Karpas-422 (cell line): Measurements from ENCODE around the gene FOXB1. TPM values are rescaled to one million over a fixed set of nuclear protein-coding genes. Genes with fewer than 3 reads are reported as not detected.

Source experiments
- DNase-seq: peaks from one replicate; pipeline ENCODE4 v3.0.0-alpha.2; 2015
- H2AFZ ChIP-seq: fragments of 200-600 bp; sonication (generic); 2 replicates; pipeline ENCODE4 v1.6.1; 2014; ENCODE audit warnings: antibody characterized with exemption, low read length, mixed read lengths
- H3K27ac ChIP-seq: fragments of 200-600 bp; sonication (generic); 2 replicates; pipeline ENCODE4 v1.5.1; 2014; ENCODE audit warnings: mild to moderate bottlenecking, low read length, moderate library complexity
- H3K27me3 ChIP-seq: fragments of 200-600 bp; sonication (generic); 2 replicates; pipeline ENCODE4 v1.6.1; 2014; ENCODE audit warnings: low read length, mixed read lengths
- H3K36me3 ChIP-seq: fragments of 200-600 bp; sonication (generic); 2 replicates; pipeline ENCODE4 v1.6.1; 2014; ENCODE audit warnings: low read length, mixed read lengths; ENCODE audit not compliant: insufficient read depth
- H3K4me1 ChIP-seq: fragments of 200-600 bp; sonication (generic); 2 replicates; pipeline ENCODE4 v1.6.1; 2014; ENCODE audit warnings: mild to moderate bottlenecking, low read length, mixed read lengths
- H3K4me2 ChIP-seq: fragments of 200-600 bp; sonication (generic); 2 replicates; pipeline ENCODE4 v1.6.1; 2014; ENCODE audit warnings: low read length, low read depth, mild to moderate bottlenecking; ENCODE audit not compliant: poor library complexity, severe bottlenecking
- H3K4me3 ChIP-seq: fragments of 200-600 bp; sonication (generic); 2 replicates; pipeline ENCODE4 v1.5.1; 2014; ENCODE audit warnings: mild to moderate bottlenecking, antibody characterized with exemption, low read length, mixed read lengths
- H3K79me2 ChIP-seq: fragments of 200-600 bp; sonication (generic); 2 replicates; pipeline ENCODE4 v1.6.1; 2014; ENCODE audit warnings: mild to moderate bottlenecking, low read length, mixed read lengths
- H3K9ac ChIP-seq: fragments of 200-600 bp; sonication (generic); 2 replicates; pipeline ENCODE4 v1.6.0; 2014; ENCODE audit warnings: low read length
- H3K9me2 ChIP-seq: fragments of 200-600 bp; sonication (generic), shearing (Covaris generic); replicated peaks from 2 replicates; pipeline ENCODE4 v1.6.0; 2014; ENCODE audit warnings: mild to moderate bottlenecking, low read length, moderate library complexity; ENCODE audit not compliant: insufficient read depth
- H3K9me3 ChIP-seq: fragments of 300-700, 200-600 bp; sonication (generic); 2 replicates; pipeline ENCODE4 v1.6.1; 2014; ENCODE audit warnings: low read length, mixed read lengths
- H4K20me1 ChIP-seq: fragments of 200-600 bp; sonication (generic); 2 replicates; pipeline ENCODE4 v1.6.1; 2014; ENCODE audit warnings: mild to moderate bottlenecking, antibody characterized with exemption, low read length, low read depth; ENCODE audit not compliant: insufficient read depth
- total RNA-seq: library from RNA; depleted of rRNA; stranded (reverse); fragments of >200 nt; shearing (Covaris generic); gene quantifications from 2 replicates; pipeline ENCODE4 v1.2.3, GENCODE V29; 2014; ENCODE audit warnings: low replicate concordance; rRNA removed

Gene FOXB1
- not detected in 2 replicates for total RNA-seq

- no peak within 1 kb of the TSS for H2AFZ ChIP-seq
- no peaks in the 10 kb centered on the region for H3K79me2 ChIP-seq
- H3K4me2 ChIP-seq, result no peak within 1 kb of the TSS
- no peak within 1 kb of the TSS for H3K27ac ChIP-seq
- H4K20me1 ChIP-seq, result no peaks in the 10 kb centered on the region
- no peaks in the 10 kb centered on the region for H3K4me1 ChIP-seq
- no peak within 1 kb of the TSS for H3K9ac ChIP-seq
- no peak within 1 kb of the TSS for H3K4me3 ChIP-seq
- no peak for DNase-seq
- no peaks in the 10 kb centered on the region for H3K9me2 ChIP-seq
- no peaks in the 10 kb centered on the region for H3K9me3 ChIP-seq
- no peaks in the 10 kb centered on the region for H3K36me3 ChIP-seq
- H3K27me3 ChIP-seq, result no peaks in the 10 kb centered on the region
Measured at GRCh38 chr15:60004009-60004845, at the start of gene FOXB1. FOXB1 (plus strand) TSS chr15:60004311; CDS start chr15:60004964, 653 bp downstream.

DNA sequence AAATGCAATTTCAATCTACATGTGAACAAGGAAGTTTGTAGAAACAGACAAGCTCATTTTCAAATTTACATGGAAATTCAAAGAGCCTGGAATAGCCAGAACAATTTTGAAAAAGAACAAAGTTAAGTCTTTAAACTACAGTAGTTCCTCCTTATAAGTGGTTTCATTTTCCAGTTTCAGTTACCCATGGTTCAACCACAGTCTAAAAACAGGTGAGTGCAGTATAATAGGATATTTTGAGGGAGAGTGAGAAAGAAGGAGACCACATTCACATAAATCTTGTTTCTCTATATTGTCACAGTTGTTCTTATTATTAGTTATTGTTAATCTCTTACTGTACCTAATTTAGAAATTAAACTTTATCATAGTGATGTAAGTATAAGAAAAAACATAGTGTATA is 45.8 kb upstream of the FOXB1 start:
- Histone ChIP-seq H3K27ac (no peak overlapping the region), H2AFZ (no peak overlapping the region), H3K9me2 (no peaks in the 10 kb centered on the region), H3K36me3 (no peaks in the 10 kb centered on the region), H3K4me3 (no peak overlapping the region), H4K20me1 (no peaks in the 10 kb centered on the region), H3K27me3 (no peaks in the 10 kb centered on the region), H3K4me2 (no peak overlapping the region), H3K9me3 (peaks cover 9% of the 10 kb centered on the region), H3K79me2 (no peaks in the 10 kb centered on the region), H3K9ac (no peak overlapping the region), H3K4me1 (no peaks in the 10 kb centered on the region)
- DNase-seq, result no peak

DNA sequence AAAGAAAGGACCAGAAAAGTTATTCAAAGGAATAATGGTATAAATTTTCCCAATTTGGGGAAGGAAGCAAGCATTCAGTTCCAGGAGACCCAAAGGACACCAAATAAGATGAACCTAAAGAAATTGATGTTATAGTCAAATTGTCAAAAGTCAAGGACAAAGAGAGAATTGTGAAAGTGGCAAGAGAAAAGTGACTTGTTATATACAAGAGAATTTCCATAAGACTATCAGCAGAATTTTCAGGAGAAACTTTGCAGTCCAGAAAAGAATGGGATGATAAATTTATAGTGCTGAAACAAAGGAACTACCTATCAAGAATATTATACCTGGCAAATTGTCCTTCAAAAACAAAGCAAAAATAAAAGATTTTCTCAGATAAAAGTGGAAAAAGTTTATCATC is 43.8 kb upstream of the FOXB1 start:
- no peaks in the 10 kb centered on the region for H3K79me2 ChIP-seq
- no peaks in the 10 kb centered on the region for H3K36me3 ChIP-seq
- no peak overlapping the region for H3K9ac ChIP-seq
- no peaks in the 10 kb centered on the region for H4K20me1 ChIP-seq
- no peak overlapping the region for H3K4me2 ChIP-seq
- no peaks in the 10 kb centered on the region for H3K4me1 ChIP-seq
- H3K4me3 ChIP-seq, result no peak overlapping the region
- H3K27ac ChIP-seq, result no peak overlapping the region
- no peaks in the 10 kb centered on the region for H3K9me2 ChIP-seq
- no peaks in the 10 kb centered on the region for H3K27me3 ChIP-seq
- H2AFZ ChIP-seq, result no peak overlapping the region
- peaks cover 16% of the 10 kb centered on the region for H3K9me3 ChIP-seq
- DNase-seq, result no peak

DNA sequence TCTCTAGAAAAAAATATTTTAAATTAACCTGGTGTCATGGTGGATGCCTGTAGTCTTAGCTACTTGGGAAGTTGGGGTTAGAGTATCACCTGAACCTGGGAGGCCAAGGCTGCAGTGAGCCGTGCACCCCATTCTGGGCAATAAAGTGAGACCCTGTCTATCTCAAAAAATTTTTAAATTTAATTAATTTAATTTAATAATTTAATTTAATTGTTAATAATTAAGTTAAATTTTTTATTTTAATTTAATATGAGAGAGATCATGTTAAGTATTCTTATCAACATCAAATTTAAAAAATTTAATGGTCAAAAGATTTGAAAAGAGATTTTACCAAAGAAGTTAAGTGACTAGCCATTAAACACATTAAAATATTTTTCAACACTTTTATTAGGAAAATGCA is 40.8 kb upstream of the FOXB1 start:
- H3K4me2 ChIP-seq, result no peak overlapping the region
- H2AFZ ChIP-seq, result no peak overlapping the region
- no peaks in the 10 kb centered on the region for H3K36me3 ChIP-seq
- H3K9me2 ChIP-seq, result no peaks in the 10 kb centered on the region
- H3K27me3 ChIP-seq, result no peaks in the 10 kb centered on the region
- no peaks in the 10 kb centered on the region for H3K4me1 ChIP-seq
- no peak overlapping the region for H3K9ac ChIP-seq
- H3K79me2 ChIP-seq, result no peaks in the 10 kb centered on the region
- DNase-seq, result no peak
- peaks cover 16% of the 10 kb centered on the region for H3K9me3 ChIP-seq
- no peaks in the 10 kb centered on the region for H4K20me1 ChIP-seq
- no peak overlapping the region for H3K27ac ChIP-seq
- no peak overlapping the region for H3K4me3 ChIP-seq

- H3K4me3 ChIP-seq, result no peak overlapping the region
- H3K9me2 ChIP-seq, result no peaks in the 10 kb centered on the region
- H3K79me2 ChIP-seq, result no peaks in the 10 kb centered on the region
- H3K9me3 ChIP-seq, result peaks cover 16% of the 10 kb centered on the region
- no peak overlapping the region for H2AFZ ChIP-seq
- no peaks in the 10 kb centered on the region for H4K20me1 ChIP-seq
- no peak overlapping the region for H3K9ac ChIP-seq
- no peaks in the 10 kb centered on the region for H3K27me3 ChIP-seq
- H3K36me3 ChIP-seq, result no peaks in the 10 kb centered on the region
- no peaks in the 10 kb centered on the region for H3K4me1 ChIP-seq
- no peak for DNase-seq
- H3K27ac ChIP-seq, result no peak overlapping the region
- H3K4me2 ChIP-seq, result no peak overlapping the region
Measured at GRCh38 chr15:59963925-59964324, 40.2 kb upstream of the FOXB1 start.

DNA sequence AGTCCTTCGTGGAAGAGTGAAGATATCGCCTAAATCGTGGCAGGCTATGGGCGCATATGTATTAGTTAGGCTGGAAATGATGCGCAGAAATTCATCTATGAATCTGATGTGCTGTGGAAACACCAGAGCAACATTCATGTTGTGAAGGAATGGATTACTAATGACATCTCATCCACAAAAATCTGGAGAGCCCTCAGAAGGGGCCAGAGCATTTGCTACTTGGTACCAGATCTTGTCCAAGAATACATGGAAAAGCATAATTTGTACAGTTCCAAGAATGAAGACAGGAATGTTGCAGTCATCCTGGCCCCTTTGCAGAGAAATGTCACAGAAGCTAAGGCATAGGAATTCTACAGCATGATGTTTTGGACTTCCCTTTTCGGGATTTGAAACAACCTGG is 38.4 kb upstream of the FOXB1 start:
- H3K4me2 ChIP-seq, result no peak overlapping the region
- H3K9me3 ChIP-seq, result peaks cover 7% of the 10 kb centered on the region
- H3K9ac ChIP-seq, result no peak overlapping the region

GRCh38 chr15:59966262-59966661 is 37.8 kb upstream of the FOXB1 start:
- no peaks in the 10 kb centered on the region for H3K9me2 ChIP-seq
- H3K27ac ChIP-seq, result no peak overlapping the region
- H3K27me3 ChIP-seq, result no peaks in the 10 kb centered on the region
- H3K36me3 ChIP-seq, result no peaks in the 10 kb centered on the region
- no peak overlapping the region for H2AFZ ChIP-seq
- H3K4me2 ChIP-seq, result no peak overlapping the region
- H3K9ac ChIP-seq, result no peak overlapping the region
- H4K20me1 ChIP-seq, result no peaks in the 10 kb centered on the region
- H3K4me3 ChIP-seq, result no peak overlapping the region
- no peaks in the 10 kb centered on the region for H3K4me1 ChIP-seq
- no peaks in the 10 kb centered on the region for H3K79me2 ChIP-seq
- DNase-seq, result no peak
- H3K9me3 ChIP-seq, result peaks cover 7% of the 10 kb centered on the region

More for the DNA sequence above, 38.4 kb upstream of the FOXB1 start:
- no peaks in the 10 kb centered on the region for H3K9me2 ChIP-seq
- no peaks in the 10 kb centered on the region for H4K20me1 ChIP-seq
- no peak for DNase-seq
- H3K4me3 ChIP-seq, result no peak overlapping the region
- H2AFZ ChIP-seq, result no peak overlapping the region
- H3K4me1 ChIP-seq, result no peaks in the 10 kb centered on the region
- no peaks in the 10 kb centered on the region for H3K79me2 ChIP-seq
- no peaks in the 10 kb centered on the region for H3K27me3 ChIP-seq
- no peak overlapping the region for H3K27ac ChIP-seq
- H3K36me3 ChIP-seq, result no peaks in the 10 kb centered on the region

DNA sequence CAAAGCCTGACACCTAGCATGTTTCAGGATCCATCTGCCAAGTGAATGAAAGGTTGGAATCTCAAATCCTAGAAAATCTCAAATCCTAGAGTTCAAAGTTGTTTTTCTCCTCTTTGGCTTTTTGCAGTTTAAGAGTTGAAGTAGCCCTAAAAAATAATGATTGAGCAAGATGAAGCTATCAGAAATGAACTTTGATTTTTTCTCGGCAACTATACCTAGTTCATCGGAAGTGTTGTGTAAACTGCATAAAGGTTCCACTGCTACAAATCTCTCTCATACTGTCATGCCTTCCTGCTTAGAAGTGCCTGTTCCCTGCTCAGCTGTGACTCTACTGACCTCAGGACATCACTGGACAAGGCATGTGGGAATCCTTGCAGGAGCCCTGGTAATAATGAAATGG is 35.8 kb upstream of the FOXB1 start:
- H2AFZ ChIP-seq, result no peak overlapping the region
- H3K9ac ChIP-seq, result no peak overlapping the region
- peaks cover 7% of the 10 kb centered on the region; the same call in 1 of the 2 replicates for H3K9me3 ChIP-seq
- H3K27me3 ChIP-seq, result no peaks in the 10 kb centered on the region
- no peaks in the 10 kb centered on the region for H4K20me1 ChIP-seq
- no peak overlapping the region for H3K27ac ChIP-seq
- H3K36me3 ChIP-seq, result no peaks in the 10 kb centered on the region
- no peaks in the 10 kb centered on the region for H3K79me2 ChIP-seq
- H3K4me1 ChIP-seq, result no peaks in the 10 kb centered on the region
- no peak overlapping the region for H3K4me2 ChIP-seq
- no peak overlapping the region for H3K4me3 ChIP-seq
- DNase-seq, result no peak
- no peaks in the 10 kb centered on the region for H3K9me2 ChIP-seq
